Activated CD8-positive, alpha-beta memory T cell treated with anti-CD3 and anti-CD28 coated beads, Interleukin-2, amount 50 U/mL, for 24 hours (primary cell): ENCODE measurements around the gene ZNF582.

ENCODE experiments used
- DNase-seq: peaks from one replicate; pipeline ENCODE4 v3.0.0-alpha.2; 2020; ENCODE audit errors: extremely low read depth

ZNF582 gene

DNA sequence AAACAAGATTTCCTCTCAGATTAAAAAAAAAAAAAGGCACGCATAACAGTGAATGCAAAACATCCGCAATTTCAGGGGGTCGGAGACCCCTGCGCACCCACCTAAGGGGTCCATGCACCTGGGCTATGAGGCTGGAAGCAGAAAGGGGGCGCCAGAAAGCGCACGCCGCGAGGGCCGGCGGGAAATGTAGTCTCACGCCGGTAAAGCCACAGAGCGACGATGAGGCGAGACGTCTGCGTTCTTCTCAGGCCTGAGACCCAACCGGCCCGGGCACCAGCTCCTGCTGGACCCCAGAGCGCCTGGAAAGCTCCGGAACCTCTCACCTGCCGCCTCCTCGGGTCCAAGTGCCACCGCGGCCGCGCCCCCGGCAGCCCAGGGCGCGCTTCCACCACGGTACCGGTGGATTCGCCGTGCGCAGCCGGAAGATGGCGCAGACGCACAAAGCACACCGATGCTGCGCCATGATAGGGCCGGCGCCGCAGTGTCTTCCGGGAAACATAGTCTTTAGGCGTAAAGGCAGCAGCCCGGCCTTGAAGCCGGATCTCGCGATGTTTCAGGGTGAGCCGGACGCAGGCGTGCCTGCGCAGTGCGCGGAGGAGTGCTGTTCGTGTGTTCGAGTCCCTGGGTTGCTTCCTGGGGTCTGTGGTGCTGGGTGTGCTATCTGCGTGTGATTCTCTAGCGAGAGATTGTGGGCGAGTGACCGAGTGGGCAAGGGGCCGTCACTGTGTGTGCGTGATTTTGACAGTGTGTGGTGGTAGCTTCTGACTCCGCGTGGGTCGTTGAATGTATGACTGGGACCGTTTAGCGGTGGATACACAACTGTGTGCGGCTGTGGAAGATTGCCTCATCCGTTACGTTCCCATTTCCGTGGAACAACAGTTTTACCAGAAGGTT is at the start of gene ZNF582:
TSS of gene ZNF582 (minus strand) at position 416 of the 894 bp plus-strand sequence. CDS start 1,782 bp downstream, outside the sequence.
- DNase-seq, result peak; percentile 76

DNA sequence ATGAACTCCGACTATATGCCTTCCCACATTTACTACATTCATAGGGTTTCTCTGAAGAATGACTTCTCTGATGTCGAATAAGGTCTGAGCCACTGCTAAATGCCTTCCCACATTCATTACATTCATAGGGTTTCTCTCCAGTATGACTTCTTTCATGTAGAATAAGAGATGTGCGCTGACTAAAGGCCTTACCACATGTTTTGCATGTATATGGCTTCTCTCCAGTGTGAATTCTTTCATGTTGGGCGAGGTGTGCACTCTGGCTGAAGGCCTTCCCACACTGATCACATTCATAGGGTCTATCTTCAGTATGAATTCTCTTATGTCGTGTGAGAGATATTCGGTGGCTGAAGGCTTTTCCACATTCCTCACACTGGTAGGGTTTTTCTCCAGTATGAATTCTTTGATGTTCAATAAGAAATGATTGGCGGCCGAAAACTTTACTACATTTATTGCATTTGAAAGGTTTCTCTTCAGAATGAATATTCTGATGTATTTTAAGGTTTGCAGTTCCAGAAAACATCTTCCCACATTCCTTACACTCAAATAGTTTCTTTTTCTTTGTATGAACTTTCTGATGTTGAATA is 48.0 kb upstream of the ZNF582 start:
- DNase-seq, result no peak

- DNase-seq, result no peak
Observed at GRCh38 chr19:56423985-56424353, 30.6 kb upstream of the ZNF582 start.

GRCh38 chr19:56423276-56423984 is 30.1 kb upstream of the ZNF582 start:
- no peak for DNase-seq

DNA sequence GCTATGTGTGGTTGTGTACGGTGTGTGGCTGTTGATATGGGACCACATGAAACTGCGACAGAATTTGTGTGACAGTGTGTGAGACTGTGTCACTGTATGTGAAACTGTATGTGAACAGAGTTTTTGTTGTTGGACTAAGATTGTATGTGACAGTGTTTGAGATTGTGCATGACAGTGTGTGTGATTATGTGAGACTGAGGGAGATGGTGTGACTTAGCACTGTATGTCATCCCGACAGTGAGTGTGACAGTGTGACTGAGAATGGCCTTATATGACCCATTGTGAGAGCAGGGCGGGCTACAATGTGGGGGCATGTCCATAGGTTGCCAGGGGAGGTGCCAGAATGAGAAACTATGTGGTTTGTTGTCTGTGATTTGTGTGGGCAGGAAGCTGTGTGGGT is 11.7 kb upstream of the ZNF582 start:
- no peak for DNase-seq

- DNase-seq, result no peak
Observed at GRCh38 chr19:56404705-56405056, 11.3 kb upstream of the ZNF582 start.

GRCh38 chr19:56403764-56404704 is 10.7 kb upstream of the ZNF582 start, which contains the start of gene ZNF583:
Gene ZNF583 (plus strand): TSS chr19:56404332. CDS start chr19:56407115, 2,783 bp downstream.
- DNase-seq, result peak; percentile 75

DNA sequence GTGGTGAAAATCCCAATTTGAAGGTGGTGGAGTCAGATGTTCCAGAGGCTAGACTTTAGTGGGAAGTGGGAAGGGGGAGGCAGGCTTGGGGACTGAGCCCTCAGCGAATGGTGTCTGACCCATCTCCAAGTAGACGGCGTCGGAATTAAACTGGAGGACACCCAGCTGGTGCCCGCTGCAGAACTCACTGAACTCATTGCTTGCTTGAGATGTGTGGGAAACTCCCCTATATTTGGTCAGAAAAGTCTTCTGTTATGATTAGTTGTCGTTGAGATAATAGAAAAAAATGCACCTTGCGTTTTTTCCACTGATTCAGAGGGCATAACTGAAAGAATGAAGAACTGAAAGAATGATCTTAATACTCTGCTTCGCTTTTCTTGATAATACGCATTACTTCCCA is 9.9 kb upstream of the ZNF582 start:
- no peak for DNase-seq

DNA sequence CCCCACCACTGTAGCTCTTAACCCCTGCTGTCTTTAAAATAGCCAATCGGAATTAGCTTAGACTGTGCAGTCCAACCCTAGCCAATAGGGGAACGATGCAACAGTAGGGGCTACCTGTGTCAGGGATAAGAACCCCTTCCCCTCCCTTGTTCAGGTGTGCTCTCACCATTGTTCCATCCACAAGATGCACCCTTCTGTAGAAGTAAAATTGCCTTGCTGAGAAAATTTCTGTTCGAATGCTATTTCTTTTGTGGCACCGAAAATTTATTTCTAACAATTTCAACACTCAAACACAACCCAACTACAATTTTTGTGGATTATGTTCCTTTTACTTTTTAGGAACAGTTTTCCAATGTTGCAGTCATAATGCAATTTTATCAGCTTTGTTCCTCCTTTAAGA is 7.2 kb upstream of the ZNF582 start:
- no peak for DNase-seq

- DNase-seq, result no peak
Observed at GRCh38 chr19:56398809-56399208, 5.5 kb upstream of the ZNF582 start.

GRCh38 chr19:56383826-56384605 is 9.3 kb downstream of the ZNF582 start:
- DNase-seq, result no peak

DNA sequence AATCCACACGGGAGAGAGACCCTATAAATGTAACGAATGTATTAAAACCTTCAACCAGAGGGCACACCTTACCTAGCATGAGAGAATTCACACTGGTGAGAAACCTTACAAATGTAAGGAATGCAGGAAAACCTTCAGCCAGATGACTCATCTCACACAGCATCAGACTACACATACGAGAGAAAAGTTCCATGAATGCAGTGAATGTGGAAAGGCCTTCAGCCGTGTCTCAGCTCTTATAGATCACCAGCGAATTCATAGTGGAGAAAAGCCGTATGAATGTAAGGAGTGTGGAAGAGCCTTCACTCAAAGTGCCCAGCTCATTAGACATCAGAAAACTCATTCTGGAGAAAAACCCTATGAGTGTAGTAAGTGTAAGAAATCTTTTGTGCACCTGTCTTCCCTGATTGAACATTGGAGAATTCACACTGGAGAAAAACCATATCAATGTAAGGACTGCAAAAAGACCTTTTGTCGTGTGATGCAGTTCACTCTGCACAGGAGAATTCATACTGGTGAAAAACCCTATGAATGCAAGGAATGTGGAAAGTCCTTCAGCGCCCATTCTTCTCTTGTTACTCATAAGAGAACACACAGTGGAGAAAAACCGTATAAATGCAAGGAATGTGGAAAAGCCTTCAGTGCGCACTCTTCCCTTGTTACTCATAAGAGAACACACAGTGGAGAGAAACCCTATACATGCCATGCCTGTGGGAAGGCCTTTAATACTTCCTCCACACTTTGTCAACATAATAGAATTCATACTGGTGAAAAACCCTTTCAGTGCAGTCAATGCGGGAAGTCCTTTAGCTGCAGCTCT is 16.0 kb downstream of the ZNF582 start:
- DNase-seq, result no peak

DNA sequence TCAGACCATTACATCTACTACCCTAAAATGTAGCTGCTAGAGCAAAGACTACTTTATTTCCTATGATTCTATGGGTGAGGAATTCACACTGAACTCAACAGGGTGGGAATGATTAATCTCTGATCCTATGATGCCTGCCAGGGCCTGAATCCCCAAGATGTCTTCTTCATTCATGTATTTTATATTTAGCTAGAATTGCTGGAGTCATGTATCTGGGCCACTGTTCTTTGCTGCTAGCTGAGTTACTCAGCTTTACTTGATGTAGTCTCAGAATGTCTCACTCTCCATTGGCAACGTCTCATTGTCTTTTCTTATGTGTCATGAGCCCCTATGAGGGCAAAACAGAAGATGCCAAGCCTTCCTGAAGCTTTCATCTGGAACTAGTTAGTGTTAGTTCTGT is 21.1 kb downstream of the ZNF582 start:
- DNase-seq, result no peak

DNA sequence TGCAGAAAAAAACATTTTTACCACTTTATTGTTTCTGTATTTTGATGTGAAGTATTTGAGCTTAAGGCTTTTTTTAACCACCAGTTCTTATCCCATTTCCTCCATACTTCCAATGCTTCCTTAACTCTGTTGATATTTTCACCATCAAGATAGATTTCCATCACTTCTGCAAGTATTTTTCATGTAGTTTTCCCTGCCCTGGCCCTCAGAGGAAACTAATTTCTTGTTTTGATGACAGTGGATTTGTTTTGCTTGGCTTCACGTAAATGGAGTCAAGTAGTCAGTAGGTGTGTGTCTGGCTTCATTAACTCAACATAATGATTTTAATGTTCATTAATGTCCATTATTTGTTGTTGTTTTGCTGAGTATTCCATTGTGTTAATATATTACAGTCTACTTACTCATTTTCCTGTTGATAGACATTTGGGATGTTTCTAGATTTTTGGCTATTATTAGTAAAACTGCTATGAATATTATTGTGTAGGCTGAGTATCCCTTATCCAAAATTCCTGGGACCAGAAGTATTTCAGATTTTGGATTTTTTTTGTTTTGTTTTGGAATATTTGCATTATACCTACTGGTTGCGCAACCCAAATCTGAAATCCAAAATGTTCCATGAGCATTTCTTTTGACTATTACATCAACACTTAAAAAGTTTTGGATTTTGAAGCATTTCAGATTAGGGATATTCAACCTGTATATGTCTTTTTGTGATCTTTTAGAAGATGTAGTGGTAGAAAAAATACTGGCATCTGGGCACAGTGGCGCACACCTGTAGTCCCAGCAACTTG is 23.3 kb downstream of the ZNF582 start:
- no peak for DNase-seq

- peak; percentile 60 for DNase-seq
Observed at GRCh38 chr19:56367829-56368711, 25.3 kb downstream of the ZNF582 start.

DNA sequence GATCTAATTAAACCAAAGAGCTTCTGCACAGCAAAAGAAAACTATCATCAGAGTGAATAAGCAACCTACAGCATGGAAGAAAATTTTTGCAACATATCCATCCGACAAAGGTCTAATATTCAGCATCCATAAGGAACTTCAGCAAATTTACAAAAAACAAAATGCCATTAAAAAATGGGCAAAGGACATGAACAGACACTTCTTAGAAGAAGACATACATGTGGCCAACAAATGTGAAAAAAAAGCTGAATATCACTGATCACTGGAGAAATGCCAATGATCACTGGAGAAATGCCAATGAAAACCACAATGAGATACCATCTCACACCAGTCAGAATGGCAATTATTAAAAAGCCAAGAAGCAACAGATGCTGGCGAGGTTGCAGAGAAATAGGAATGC is 32.5 kb downstream of the ZNF582 start:
- no peak for DNase-seq

- no peak for DNase-seq
Observed at GRCh38 chr19:56356944-56357343, 36.4 kb downstream of the ZNF582 start.

- DNase-seq, result no peak
Observed at GRCh38 chr19:56355517-56355916, 37.8 kb downstream of the ZNF582 start.
